HEK293T (cell line): ENCODE measurements around the gene ANKLE1.

Experiments used
- ARNT ChIP-seq: fragments of 450-650 bp; IDR thresholded peaks from 2 replicates; pipeline ENCODE4 v1.6.1; 2017; ENCODE audit warnings: mild to moderate bottlenecking
- BHLHE40 ChIP-seq: fragments of 450-650 bp; IDR thresholded peaks from 2 replicates; pipeline ENCODE4 v1.6.1; 2016; ENCODE audit warnings: mild to moderate bottlenecking, moderate library complexity, borderline replicate concordance
- CTBP1 ChIP-seq: fragments of 450-650 bp; IDR thresholded peaks from 2 replicates; pipeline ENCODE4 v1.6.1; 2016; ENCODE audit warnings: borderline replicate concordance
- ELF4 ChIP-seq: fragments of 450-650 bp; IDR thresholded peaks from 2 replicates; pipeline ENCODE4 v1.6.1; 2017; ENCODE audit warnings: antibody characterized with exemption
- FOXA1 ChIP-seq: fragments of 450-650 bp; IDR thresholded peaks from 2 replicates; pipeline ENCODE4 v1.6.1; 2016; ENCODE audit warnings: mild to moderate bottlenecking
- FOXK2 ChIP-seq: fragments of 450-650 bp; IDR thresholded peaks from 2 replicates; pipeline ENCODE4 v1.6.1; 2016; ENCODE audit warnings: mild to moderate bottlenecking
- FOXM1 ChIP-seq: fragments of 450-650 bp; IDR thresholded peaks from 2 replicates; pipeline ENCODE4 v1.6.1; 2017; ENCODE audit warnings: mild to moderate bottlenecking, borderline replicate concordance
- HDGF ChIP-seq: fragments of 450-650 bp; IDR thresholded peaks from 2 replicates; pipeline ENCODE4 v1.6.1; 2017; ENCODE audit warnings: antibody characterized with exemption, borderline replicate concordance
- L3MBTL2 ChIP-seq: fragments of 450-650 bp; conservative IDR thresholded peaks from 2 replicates; pipeline ENCODE4 v1.6.1; 2016; ENCODE audit warnings: mild to moderate bottlenecking
- NFRKB ChIP-seq: fragments of 450-650 bp; IDR thresholded peaks from 2 replicates; pipeline ENCODE4 v1.6.1; 2016; ENCODE audit warnings: mild to moderate bottlenecking, moderate library complexity
- SP1 ChIP-seq: fragments of 450-650 bp; IDR thresholded peaks from 2 replicates; pipeline ENCODE4 v1.6.1; 2017
- SUZ12 ChIP-seq: fragments of 450-650 bp; IDR thresholded peaks from 2 replicates; pipeline ENCODE4 v1.6.1; 2016; ENCODE audit warnings: mild to moderate bottlenecking
- ZNF384 ChIP-seq: fragments of 450-650 bp; IDR thresholded peaks from 2 replicates; pipeline ENCODE4 v1.6.1; 2016
- TF ChIP-seq, protein P1 (sequence below): fragments of 450-650 bp; IDR thresholded peaks from 2 replicates; pipeline ENCODE4 v1.6.1; 2016

- TF ChIP-seq FOXM1 (no peak), SUZ12 (no peak), BHLHE40 (no peak), FOXA1 (no peak), SP1 (no peak), ARNT (no peak), ELF4 (no peak), ZNF384 (no peak), L3MBTL2 (no peak), HDGF (no peak), FOXK2 (no peak), NFRKB (no peak), CTBP1 (no peak)
- TF ChIP-seq, protein P1, sequence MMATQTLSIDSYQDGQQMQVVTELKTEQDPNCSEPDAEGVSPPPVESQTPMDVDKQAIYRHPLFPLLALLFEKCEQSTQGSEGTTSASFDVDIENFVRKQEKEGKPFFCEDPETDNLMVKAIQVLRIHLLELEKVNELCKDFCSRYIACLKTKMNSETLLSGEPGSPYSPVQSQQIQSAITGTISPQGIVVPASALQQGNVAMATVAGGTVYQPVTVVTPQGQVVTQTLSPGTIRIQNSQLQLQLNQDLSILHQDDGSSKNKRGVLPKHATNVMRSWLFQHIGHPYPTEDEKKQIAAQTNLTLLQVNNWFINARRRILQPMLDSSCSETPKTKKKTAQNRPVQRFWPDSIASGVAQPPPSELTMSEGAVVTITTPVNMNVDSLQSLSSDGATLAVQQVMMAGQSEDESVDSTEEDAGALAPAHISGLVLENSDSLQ = no peak
Observed at GRCh38 chr19:17325881-17326594, 44.3 kb downstream of the ANKLE1 start.
